ENCODE data around the gene OR10H4. TPM values are rescaled to one million over a fixed set of nuclear protein-coding genes. Genes with fewer than 3 reads are reported as not detected.

Gene OR10H4
- total and polyA plus RNA-seq, 2 of the 4 experiments (the other 2 are of a cell fraction) = not detected

- no peak for TF ChIP-seq MXI1 (IDR thresholded peaks at IDR 0.05; ENCODE audit: borderline replicate concordance, low read depth, low read length)
- TF ChIP-seq RAD21 (IDR thresholded peaks at IDR 0.05; ENCODE audit: low read length) = no peak
- TF ChIP-seq MAZ (IDR thresholded peaks at IDR 0.05; ENCODE audit: borderline replicate concordance, low read depth, low read length) = no peak
- TF ChIP-seq MAFK (IDR thresholded peaks at IDR 0.05; ENCODE audit: low read depth, low read length) = no peak
- TF ChIP-seq SMC3 (IDR thresholded peaks at IDR 0.05; ENCODE audit: low read depth, low read length) = no peak
- no peak for TF ChIP-seq CHD1 (IDR thresholded peaks at IDR 0.05; ENCODE audit: low read depth, low read length)
- TF ChIP-seq NFE2L2 (IDR thresholded peaks at IDR 0.05; ENCODE audit: low read depth, low read length) = no peak
- TF ChIP-seq RCOR1 (IDR thresholded peaks at IDR 0.05; ENCODE audit: insufficient replicate concordance, low read length) = no peak
- TF ChIP-seq RFX5 (IDR thresholded peaks at IDR 0.05; ENCODE audit: low read depth, low read length) = no peak
- TF ChIP-seq, protein P1, sequence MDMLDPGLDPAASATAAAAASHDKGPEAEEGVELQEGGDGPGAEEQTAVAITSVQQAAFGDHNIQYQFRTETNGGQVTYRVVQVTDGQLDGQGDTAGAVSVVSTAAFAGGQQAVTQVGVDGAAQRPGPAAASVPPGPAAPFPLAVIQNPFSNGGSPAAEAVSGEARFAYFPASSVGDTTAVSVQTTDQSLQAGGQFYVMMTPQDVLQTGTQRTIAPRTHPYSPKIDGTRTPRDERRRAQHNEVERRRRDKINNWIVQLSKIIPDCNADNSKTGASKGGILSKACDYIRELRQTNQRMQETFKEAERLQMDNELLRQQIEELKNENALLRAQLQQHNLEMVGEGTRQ (IDR thresholded peaks at IDR 0.05; ENCODE audit: low read depth, low read length) = no peak
- no peak for TF ChIP-seq POLR2A (IDR thresholded peaks at IDR 0.05; ENCODE audit: low read depth, low read length)
- TF ChIP-seq ELK1 (IDR thresholded peaks at IDR 0.05; ENCODE audit: borderline replicate concordance, low read depth, low read length) = no peak
- TF ChIP-seq, protein P2, sequence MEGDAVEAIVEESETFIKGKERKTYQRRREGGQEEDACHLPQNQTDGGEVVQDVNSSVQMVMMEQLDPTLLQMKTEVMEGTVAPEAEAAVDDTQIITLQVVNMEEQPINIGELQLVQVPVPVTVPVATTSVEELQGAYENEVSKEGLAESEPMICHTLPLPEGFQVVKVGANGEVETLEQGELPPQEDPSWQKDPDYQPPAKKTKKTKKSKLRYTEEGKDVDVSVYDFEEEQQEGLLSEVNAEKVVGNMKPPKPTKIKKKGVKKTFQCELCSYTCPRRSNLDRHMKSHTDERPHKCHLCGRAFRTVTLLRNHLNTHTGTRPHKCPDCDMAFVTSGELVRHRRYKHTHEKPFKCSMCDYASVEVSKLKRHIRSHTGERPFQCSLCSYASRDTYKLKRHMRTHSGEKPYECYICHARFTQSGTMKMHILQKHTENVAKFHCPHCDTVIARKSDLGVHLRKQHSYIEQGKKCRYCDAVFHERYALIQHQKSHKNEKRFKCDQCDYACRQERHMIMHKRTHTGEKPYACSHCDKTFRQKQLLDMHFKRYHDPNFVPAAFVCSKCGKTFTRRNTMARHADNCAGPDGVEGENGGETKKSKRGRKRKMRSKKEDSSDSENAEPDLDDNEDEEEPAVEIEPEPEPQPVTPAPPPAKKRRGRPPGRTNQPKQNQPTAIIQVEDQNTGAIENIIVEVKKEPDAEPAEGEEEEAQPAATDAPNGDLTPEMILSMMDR (conservative IDR thresholded peaks at IDR 0.05; ENCODE audit: low read depth, low read length) = no peak
- TF ChIP-seq CEBPB (IDR thresholded peaks at IDR 0.05; ENCODE audit: low read depth, low read length) = no peak
- no peak for TF ChIP-seq BHLHE40 (IDR thresholded peaks at IDR 0.05; ENCODE audit: low read depth, low read length)
- Histone ChIP-seq H3K23ac (ENCODE audit: low read depth, low read length) (no peak overlapping the region), H3K4me1 (ENCODE audit: control insufficient read depth, insufficient read depth, low read length) (no peaks in the 10 kb centered on the region), H3K9ac (ENCODE audit: low read depth, low read length) (no peak overlapping the region), H2AFZ (replicated peaks; ENCODE audit: low read length, poor library complexity) (no peak overlapping the region), H3K18ac (ENCODE audit: low read depth, low read length) (no peak overlapping the region), H2BK15ac (ENCODE audit: low read depth, low read length) (no peak overlapping the region), H4K91ac (ENCODE audit: insufficient read depth, low read depth, low read length) (no peak overlapping the region), H4K5ac (ENCODE audit: low read depth, low read length) (no peak overlapping the region), H2AK5ac (ENCODE audit: low read depth, low read length) (no peak overlapping the region), H3K56ac (ENCODE audit: extremely low read depth, insufficient read depth, low read length) (no peak overlapping the region), H3K4me3 (ENCODE audit: insufficient read depth, low read depth, low read length) (no peak overlapping the region), H2BK20ac (ENCODE audit: low read depth, low read length) (no peak overlapping the region), H3K9me1 (ENCODE audit: insufficient read depth, low read length) (no peaks in the 10 kb centered on the region), H3K27ac (ENCODE audit: insufficient read depth, low read length) (no peak overlapping the region), H3K4me2 (ENCODE audit: low read depth, low read length) (no peak overlapping the region), H2BK5ac (ENCODE audit: low read depth, low read length, poor library complexity, severe bottlenecking) (no peak overlapping the region), H4K8ac (ENCODE audit: low read depth in 2 of 2, low read length in 2 of 2) (no peak overlapping the region), H3K4ac (ENCODE audit: low read depth, low read length) (no peak overlapping the region), H3K79me1 (ENCODE audit: low read depth in 1 of 2, low read length in 2 of 2) (no peaks in the 10 kb centered on the region), H3K36me3 (ENCODE audit: control insufficient read depth, insufficient read depth, low read length) (no peaks in the 10 kb centered on the region), H4K20me1 (ENCODE audit: insufficient read depth, low read length) (no peaks in the 10 kb centered on the region), H3K9me3 (ENCODE audit: control insufficient read depth, insufficient read depth, low read length) (peaks cover 2% of the 10 kb centered on the region; the same call in 1 of the 2 replicates), H3K14ac (replicated peaks; ENCODE audit: low read depth, low read length) (no peak overlapping the region), H2AK9ac (replicated peaks; ENCODE audit: low read depth, low read length, poor library complexity) (no peak overlapping the region), H2BK120ac (ENCODE audit: low read depth, low read length) (no peak overlapping the region), H3K27me3 (ENCODE audit: control insufficient read depth, insufficient read depth, low read length) (no peaks in the 10 kb centered on the region)
- CTCF ChIA-PET = no interaction called here
- WGBS, 2 experiments (ENCODE audit: extremely low coverage in 2 of 2, insufficient read length in 1 of 2) = 10% methylated on average over 4 of the region's 7 CpGs; no CpG with 5 or more reads in 1 of the 2 experiments
- BruUV-seq (replicated peaks) = no TSS peak
- ATAC-seq (ENCODE audit: low read depth) = no peak
- in situ Hi-C loops (cut with MboI; ENCODE audit: low sequenced_read_pairs) = no loop called here
- no peak for DNase-seq
- dilution Hi-C loops (cut with HindIII; ENCODE audit: low sequenced_read_pairs, unreplicated experiment) = no loop called here
- intact Hi-C loops (cut with micrococcal nuclease) = no loop called here
- POLR2A ChIA-PET (ENCODE audit: unreplicated experiment) = no interaction called here
Observed at GRCh38 chr19:15977690-15978089, 28.9 kb downstream of the OR10H4 start.
